Melanocyte of skin (primary cell): ENCODE measurements around the gene SLC17A5. TPM values are rescaled to one million over a fixed set of nuclear protein-coding genes. Genes with fewer than 3 reads are reported as not detected.

Source experiments
- small RNA-seq, 2 donors: library from RNA; depleted of rRNA; stranded (forward); fragments of <200 nt; gene quantifications; one replicate each; pipeline ENCODE3, GENCODE V24; 2012
- total RNA-seq, 2 donors: library from RNA; depleted of rRNA; stranded (reverse); fragments of >200 nt; gene quantifications; 2 replicates each; pipeline ENCODE4 v1.2.3, GENCODE V29; 2012

Gene SLC17A5
- 10 to 100 TPM; 16.7 to 19.6 TPM for total RNA-seq

GRCh38 chr6:73653571-73654424 lies at the start of gene SLC17A5:
TSS of gene SLC17A5 (minus strand) at chr6:73653992. CDS start at chr6:73653886, 106 bp downstream.

GRCh38 chr6:73695619-73696421 lies 42.0 kb upstream of the SLC17A5 start, which contains the start of gene CD109:
TSS of gene CD109 (plus strand) at chr6:73696203. CDS start at chr6:73696216, 13 bp downstream.

Small RNA genes within 50 kb of the gene (small RNA-seq; reads per million reads assigned to genes)
- gene RPS27P15 = 0 reads per million in 2 donors

Other genes with a start within 250 kb of the SLC17A5 start
- 1 to 10 TPM; 5.2 to 10.0 TPM for gene CGAS, start 201.7 kb downstream of the SLC17A5 start, total RNA-seq
- gene MTO1, start 192.3 kb downstream of the SLC17A5 start, total RNA-seq = 10 to 100 TPM; 25.1 to 32.3 TPM
- gene EEF1A1, start 133.0 kb downstream of the SLC17A5 start, total RNA-seq = 1,000 to 10,000 TPM; 5,147 to 8,762 TPM
- 10 to 100 TPM; 36.8 to 88.9 TPM for gene CD109, start 42.2 kb upstream of the SLC17A5 start, total RNA-seq